ENCODE data around the gene SLC35A2.

The SLC35A2 gene

GRCh38 chrX:48911412-48912182 lies at the start of gene SLC35A2:
Gene SLC35A2, minus strand, starts transcription at chrX:48911646. Its CDS starts 10 bp downstream, at chrX:48911636.
- peak; percentile 70 for DNase-seq (ENCODE audit: low spot score)

DNA sequence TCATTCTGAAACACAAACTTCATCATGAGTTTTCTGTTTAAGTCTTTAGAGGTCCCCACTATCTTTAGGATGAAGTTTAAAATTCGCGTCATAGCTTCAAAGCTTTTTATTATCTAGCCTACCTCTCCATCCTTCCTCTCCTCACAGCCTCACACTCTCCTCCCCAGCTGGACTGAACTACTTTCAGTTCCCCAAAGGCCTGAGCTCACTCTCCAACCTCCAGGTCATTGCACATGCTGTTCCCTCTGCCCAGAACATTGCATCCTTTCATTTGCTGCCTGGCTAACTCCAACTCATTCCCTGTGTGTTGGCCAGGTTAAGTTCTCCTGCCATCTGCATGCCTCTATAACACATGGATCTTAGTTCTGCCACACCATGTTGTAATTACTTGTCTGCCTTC lies 48.8 kb upstream of the SLC35A2 start:
- no peak for DNase-seq (ENCODE audit: low spot score)

- peak; percentile 13 for DNase-seq (ENCODE audit: low spot score)
Measured at GRCh38 chrX:48958635-48959094, 47.2 kb upstream of the SLC35A2 start.

GRCh38 chrX:48957827-48958634 lies 46.6 kb upstream of the SLC35A2 start:
- peak; percentile 97 for DNase-seq (ENCODE audit: low spot score)

GRCh38 chrX:48957477-48957826 lies 46.0 kb upstream of the SLC35A2 start, which contains the start of gene OTUD5:
Gene OTUD5, minus strand, starts transcription at chrX:48957607. Its CDS starts 37 bp downstream, at chrX:48957570.
- peak; percentile 66 for DNase-seq (ENCODE audit: low spot score)

- no peak for DNase-seq (ENCODE audit: low spot score)
Measured at GRCh38 chrX:48956728-48957414, 45.4 kb upstream of the SLC35A2 start.

DNA sequence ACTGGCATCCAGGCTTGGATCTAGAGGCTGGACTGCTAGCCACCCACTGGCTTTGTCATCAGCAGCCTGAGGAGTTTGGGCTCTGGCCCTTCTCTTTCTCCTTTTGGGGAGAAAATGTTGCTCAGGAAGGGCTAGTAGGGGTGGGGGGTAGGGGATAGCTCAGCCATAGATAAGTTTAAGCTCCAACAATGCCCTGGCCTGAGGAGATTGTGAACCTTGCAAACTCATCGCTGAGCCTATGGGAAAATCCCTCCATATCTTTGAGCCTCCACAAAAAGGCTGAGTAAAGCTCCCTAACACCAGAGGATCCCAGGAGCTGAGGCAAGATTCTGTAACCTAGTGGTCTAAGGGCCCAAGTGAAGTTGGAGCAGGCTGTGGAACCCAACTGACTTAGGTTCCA lies 37.1 kb upstream of the SLC35A2 start:
- DNase-seq (ENCODE audit: low spot score), result no peak

- no peak for DNase-seq (ENCODE audit: low spot score)
Measured at GRCh38 chrX:48945517-48946348, 34.3 kb upstream of the SLC35A2 start.

DNA sequence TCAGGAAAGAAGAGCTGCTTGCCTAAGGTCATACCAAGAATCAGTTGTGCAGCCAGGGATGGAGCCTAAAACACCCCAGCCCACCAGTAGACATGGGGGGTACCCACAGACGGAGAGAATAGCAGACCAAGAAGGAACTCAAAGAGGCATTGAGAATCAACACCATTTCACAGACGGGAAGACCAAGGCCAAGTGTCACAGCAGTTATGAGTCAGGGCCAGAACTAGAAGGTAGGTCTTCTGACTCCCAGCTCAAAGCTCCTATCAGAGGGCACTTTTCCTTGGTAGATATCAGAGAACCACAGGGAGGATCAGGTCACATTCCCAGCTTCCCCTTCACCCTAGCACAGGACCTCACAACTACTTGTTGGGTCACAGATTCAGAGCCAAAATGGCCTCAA lies 31.4 kb upstream of the SLC35A2 start:
- no peak for DNase-seq (ENCODE audit: low spot score)

DNA sequence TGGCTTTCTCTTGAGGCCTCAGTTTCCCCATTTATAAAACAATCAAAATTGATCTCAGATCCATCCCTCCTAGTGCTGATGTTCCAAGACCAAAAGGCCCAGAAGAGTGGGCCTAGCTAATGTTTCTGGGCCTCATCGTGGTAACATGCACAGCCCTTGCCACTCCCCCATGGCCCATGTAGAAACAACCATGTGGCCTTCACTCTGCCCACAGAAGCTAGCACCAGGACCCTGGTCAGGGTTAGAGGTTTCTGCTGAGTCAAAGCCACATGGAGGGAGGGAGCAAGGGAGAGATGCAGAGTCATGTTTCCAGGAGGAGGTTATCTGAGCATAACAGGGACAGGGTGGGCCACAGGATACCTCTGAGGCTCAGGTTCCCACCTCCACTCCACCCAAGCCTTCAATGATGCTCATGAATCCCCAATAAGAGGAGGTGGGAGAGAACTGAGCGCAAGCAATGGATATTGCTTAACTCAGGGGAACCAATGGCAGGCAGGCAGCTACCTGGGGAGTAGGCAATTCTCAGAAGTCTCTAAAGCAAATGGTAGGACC lies 29.0 kb upstream of the SLC35A2 start:
- DNase-seq (ENCODE audit: low spot score), result no peak

GRCh38 chrX:48939524-48940228 lies 28.2 kb upstream of the SLC35A2 start:
- no peak for DNase-seq (ENCODE audit: low spot score)

DNA sequence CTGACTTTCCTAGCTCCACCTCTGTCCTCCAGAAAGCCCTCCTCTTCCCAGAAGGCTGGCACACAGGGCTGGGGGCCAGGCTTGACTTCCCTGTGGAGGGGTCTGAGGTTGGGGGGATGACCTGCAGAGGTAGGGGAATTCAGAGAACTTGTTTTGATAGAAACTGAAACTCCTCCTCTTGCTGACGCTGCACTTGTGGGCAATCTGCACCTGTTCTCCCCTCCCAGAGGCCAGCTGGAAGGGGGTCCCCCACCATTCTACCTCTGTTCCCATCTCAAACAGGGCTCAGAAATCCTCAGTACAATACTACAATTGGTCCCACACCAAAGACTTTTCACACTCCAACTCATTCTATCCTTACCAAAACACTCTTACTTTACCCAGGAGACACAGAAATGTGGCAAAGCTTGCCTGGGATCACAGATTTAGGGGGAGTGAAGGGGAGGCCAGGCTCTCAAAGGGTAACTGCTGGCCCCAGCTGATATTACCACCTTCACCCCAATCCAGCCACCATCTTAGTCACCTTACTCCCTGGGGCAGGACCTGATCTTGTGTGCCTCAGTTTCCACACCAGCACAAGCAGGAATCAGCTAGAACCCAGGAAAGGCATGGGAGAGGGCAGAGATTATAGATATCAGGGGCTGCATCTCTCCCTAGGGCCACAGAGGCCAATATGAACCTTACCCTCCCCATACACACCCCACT lies 27.4 kb upstream of the SLC35A2 start:
- DNase-seq (ENCODE audit: low spot score), result no peak

DNA sequence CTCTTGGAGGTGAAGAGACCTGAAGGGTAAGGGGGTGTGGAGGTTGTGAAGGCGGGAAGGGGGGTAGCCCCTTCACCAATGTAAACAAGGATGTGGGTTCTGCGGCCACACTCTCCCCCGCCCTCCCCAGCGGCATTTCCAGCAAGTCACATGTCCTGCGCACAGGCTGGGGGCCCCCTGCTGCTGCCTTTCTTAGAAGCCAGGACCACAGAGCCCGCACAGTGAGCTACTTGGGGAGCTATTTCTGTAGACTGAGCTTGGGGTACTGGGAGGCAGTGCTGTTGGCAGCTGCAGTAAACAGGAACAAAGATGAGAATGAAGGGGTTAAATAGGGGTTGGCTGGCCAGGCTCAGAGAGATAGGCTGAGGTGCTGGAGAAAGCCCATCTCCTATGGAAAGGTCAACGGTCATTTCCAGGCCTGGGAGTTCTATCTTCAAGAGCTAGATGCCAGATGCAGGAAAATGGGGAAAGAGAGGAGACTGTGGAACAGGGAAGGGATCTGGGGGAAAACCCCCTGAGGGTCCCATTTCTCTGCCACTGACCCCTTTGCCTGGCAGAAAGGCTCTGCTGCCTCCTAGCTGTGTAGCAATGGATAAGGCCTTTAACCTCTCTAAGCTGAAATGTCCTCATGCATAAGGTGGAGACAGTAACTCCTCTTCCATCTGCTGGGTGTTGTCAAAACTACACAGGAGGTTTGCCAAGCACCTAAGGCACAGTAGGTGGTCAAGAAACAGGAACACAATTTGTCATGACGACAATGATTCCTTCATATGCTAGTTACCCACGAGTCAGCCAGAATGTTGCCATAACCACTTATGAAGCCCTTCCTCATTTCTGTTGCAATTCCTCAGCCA lies 25.8 kb upstream of the SLC35A2 start:
- DNase-seq (ENCODE audit: low spot score), result no peak

- no peak for DNase-seq (ENCODE audit: low spot score)
Measured at GRCh38 chrX:48936429-48937053, 25.1 kb upstream of the SLC35A2 start.

DNA sequence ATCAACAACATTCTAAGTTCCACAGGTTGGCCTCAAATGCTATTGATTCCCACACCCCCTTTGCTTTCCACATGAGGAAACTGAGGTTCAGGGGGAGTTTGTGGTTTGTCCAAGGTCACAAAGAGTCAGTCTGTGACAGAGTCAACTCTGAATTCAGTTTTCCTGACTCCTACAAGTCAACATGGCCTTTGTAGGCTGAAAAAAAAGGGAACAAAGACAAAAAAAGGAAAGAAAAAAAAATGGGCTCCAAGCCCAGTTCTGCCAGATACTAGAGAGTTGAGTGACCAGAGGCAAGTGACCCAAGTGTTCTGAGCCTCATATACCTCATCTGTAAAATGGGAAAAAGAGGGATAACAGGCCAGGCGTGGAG lies 23.8 kb upstream of the SLC35A2 start:
- DNase-seq (ENCODE audit: low spot score), result no peak

GRCh38 chrX:48934581-48935300 lies 23.3 kb upstream of the SLC35A2 start:
- DNase-seq (ENCODE audit: low spot score), result no peak

GRCh38 chrX:48933757-48934156 lies 22.3 kb upstream of the SLC35A2 start:
- no peak for DNase-seq (ENCODE audit: low spot score)
